Measurements from ENCODE around the gene NEB.

NEB gene, protein sequence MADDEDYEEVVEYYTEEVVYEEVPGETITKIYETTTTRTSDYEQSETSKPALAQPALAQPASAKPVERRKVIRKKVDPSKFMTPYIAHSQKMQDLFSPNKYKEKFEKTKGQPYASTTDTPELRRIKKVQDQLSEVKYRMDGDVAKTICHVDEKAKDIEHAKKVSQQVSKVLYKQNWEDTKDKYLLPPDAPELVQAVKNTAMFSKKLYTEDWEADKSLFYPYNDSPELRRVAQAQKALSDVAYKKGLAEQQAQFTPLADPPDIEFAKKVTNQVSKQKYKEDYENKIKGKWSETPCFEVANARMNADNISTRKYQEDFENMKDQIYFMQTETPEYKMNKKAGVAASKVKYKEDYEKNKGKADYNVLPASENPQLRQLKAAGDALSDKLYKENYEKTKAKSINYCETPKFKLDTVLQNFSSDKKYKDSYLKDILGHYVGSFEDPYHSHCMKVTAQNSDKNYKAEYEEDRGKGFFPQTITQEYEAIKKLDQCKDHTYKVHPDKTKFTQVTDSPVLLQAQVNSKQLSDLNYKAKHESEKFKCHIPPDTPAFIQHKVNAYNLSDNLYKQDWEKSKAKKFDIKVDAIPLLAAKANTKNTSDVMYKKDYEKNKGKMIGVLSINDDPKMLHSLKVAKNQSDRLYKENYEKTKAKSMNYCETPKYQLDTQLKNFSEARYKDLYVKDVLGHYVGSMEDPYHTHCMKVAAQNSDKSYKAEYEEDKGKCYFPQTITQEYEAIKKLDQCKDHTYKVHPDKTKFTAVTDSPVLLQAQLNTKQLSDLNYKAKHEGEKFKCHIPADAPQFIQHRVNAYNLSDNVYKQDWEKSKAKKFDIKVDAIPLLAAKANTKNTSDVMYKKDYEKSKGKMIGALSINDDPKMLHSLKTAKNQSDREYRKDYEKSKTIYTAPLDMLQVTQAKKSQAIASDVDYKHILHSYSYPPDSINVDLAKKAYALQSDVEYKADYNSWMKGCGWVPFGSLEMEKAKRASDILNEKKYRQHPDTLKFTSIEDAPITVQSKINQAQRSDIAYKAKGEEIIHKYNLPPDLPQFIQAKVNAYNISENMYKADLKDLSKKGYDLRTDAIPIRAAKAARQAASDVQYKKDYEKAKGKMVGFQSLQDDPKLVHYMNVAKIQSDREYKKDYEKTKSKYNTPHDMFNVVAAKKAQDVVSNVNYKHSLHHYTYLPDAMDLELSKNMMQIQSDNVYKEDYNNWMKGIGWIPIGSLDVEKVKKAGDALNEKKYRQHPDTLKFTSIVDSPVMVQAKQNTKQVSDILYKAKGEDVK (N-terminal part only)

DNA sequence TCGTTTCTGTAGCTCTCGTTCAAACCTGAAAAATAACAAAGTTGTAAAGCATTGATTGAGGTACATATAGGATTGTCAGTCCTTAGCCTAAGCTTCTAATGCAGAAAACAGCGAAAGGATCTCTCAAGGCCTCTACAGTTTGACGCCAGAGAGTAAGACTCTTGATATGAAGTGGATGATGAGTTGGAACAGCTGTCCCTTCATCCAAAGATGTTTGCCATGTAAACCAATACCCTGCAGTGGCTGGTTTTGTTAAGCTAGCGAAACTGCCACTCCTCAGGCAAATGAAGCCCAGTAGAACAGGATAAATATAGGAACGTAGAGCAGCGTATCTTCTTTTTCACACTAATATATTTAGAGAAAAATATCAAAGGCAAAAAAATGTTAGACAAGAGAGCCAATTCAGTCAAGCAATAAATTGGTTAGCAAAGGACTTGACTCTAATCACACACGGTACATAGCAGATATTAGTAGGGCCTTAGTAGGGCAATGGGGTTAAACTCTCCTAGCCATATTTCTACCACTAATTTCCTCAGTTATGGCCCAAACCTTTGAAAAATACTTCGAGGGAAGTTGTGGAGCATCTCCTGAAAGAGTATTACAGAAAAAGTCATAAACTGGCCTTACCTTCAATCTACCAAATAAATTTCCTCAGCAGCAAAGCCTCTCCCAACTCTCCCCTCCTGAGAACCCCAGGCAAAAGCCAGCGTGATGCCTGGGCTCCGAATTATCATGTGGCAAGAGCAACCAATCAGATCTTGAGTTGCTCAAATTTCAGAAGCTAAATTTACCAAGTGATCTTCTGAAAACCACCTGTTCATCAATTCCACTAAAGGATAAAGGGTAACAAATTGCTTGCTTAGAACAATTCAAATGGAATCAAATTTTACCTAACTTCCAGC lies at the start of gene NEB:
Gene NEB (minus strand): TSS at position 706 of the 902 bp plus-strand sequence. CDS start 1,320 bp downstream, outside the sequence.
- H3K4me3 ChIP-seq (ENCODE audit: control insufficient read depth, low read depth, low read length), result no peak within 1 kb of the TSS
- no peak for DNase-seq (ENCODE audit: low read depth)
- TF ChIP-seq, protein P1, sequence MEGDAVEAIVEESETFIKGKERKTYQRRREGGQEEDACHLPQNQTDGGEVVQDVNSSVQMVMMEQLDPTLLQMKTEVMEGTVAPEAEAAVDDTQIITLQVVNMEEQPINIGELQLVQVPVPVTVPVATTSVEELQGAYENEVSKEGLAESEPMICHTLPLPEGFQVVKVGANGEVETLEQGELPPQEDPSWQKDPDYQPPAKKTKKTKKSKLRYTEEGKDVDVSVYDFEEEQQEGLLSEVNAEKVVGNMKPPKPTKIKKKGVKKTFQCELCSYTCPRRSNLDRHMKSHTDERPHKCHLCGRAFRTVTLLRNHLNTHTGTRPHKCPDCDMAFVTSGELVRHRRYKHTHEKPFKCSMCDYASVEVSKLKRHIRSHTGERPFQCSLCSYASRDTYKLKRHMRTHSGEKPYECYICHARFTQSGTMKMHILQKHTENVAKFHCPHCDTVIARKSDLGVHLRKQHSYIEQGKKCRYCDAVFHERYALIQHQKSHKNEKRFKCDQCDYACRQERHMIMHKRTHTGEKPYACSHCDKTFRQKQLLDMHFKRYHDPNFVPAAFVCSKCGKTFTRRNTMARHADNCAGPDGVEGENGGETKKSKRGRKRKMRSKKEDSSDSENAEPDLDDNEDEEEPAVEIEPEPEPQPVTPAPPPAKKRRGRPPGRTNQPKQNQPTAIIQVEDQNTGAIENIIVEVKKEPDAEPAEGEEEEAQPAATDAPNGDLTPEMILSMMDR (conservative IDR thresholded peaks at IDR 0.05; ENCODE audit: control insufficient read depth, insufficient read depth, low read depth, low read length), result no peak

DNA sequence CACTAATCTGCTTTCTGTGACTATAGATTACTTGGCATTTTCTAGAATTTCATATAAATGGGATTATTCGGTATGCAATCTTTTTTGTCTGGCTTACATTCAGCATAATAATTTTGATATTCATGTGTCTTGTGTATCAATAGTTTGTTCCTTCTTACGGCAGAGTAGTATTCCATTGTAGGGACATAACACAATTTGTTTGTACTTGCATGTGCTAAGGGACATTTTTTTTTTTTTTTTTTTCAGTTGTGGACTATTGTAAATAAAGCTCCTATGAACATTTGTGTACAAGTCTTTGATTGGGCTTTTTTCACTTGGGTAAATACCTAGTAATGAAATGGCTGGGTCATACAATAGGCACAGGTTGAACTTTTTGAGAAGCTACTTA lies 48.9 kb upstream of the NEB start:
- no peak for DNase-seq (ENCODE audit: low read depth)
- H3K4me3 ChIP-seq (ENCODE audit: control insufficient read depth, low read depth, low read length), result no peak overlapping the region
- TF ChIP-seq, protein P1 (conservative IDR thresholded peaks at IDR 0.05; ENCODE audit: control insufficient read depth, insufficient read depth, low read depth, low read length), result no peak

DNA sequence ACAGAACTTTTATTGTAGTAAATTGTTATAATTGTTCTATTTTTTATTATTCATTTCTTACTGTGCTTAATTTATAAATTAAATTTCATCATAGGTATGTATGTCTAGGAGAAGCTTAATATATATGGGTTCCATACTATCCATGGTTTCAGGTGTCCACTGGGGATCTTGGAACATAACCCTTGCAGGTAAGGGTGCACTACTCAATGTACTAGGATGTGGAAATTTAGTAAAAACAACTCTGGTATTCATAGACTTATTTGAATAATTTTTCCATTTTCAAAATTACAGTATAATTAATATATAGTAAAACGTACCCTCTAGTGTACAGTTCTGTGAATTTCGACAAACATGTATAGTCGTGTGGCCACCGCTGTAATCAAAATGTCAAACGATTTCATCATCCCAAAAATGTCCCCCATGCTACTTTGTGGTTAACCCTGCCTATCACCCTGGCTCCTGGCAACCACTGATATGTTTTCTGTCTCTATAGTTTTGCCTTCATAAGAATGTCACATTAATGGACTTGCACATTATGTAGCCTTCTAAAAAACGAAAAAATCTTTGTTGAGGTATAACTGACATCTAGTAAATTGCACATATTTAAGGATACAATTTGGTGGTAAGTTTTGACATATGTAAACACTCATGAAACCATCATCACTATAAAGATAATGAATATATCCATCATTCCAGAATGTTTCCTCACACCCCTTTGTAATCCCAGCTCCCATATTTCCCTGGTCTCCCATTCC lies 48.3 kb upstream of the NEB start:
- H3K4me3 ChIP-seq (ENCODE audit: control insufficient read depth, low read depth, low read length), result no peak overlapping the region
- TF ChIP-seq, protein P1 (conservative IDR thresholded peaks at IDR 0.05; ENCODE audit: control insufficient read depth, insufficient read depth, low read depth, low read length), result no peak
- DNase-seq (ENCODE audit: low read depth), result no peak

DNA sequence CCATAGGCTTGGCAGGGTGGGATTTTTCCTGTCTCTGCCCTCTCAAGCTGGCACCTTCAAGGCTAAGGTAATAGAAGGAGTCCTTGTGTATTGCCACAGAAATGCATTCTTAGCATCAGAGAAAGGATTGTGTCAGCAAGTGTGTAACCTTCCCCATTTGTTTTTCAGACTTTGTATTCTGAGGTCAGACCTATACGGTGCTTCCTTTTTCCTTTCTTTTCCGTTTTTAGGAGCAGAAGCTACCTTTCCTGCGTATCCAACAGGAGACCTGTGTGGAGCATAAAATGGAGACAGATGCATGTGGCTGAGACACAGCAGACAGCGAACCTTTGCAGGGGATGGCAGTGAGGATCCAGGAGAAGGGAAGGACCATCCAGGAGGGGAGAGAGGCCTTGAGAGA lies 47.4 kb upstream of the NEB start:
- DNase-seq (ENCODE audit: low read depth), result no peak
- TF ChIP-seq, protein P1 (conservative IDR thresholded peaks at IDR 0.05; ENCODE audit: control insufficient read depth, insufficient read depth, low read depth, low read length), result no peak
- no peak overlapping the region for H3K4me3 ChIP-seq (ENCODE audit: control insufficient read depth, low read depth, low read length)

DNA sequence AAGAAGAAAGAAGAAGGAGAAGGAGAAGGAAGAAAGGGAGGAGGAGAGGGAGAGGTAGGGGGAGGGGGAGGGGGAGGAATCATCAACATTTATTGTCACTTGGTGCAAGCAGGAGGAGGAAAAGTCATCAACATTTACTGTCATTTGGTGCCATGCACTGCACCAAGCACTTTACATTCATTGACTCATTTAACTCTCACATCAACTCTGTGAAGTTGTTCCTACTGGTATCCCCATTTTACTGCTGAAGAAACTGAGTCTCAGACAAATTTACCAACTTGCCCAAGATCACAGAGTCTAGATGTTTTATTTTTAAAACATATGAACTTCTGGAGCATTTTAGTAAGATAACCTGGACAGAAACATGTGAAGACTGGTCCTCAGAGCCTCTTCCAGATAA lies 46.7 kb upstream of the NEB start:
- no peak for DNase-seq (ENCODE audit: low read depth)
- TF ChIP-seq, protein P1 (conservative IDR thresholded peaks at IDR 0.05; ENCODE audit: control insufficient read depth, insufficient read depth, low read depth, low read length), result no peak

More for the DNA sequence above, 46.7 kb upstream of the NEB start:
- H3K4me3 ChIP-seq (ENCODE audit: control insufficient read depth, low read depth, low read length), result no peak overlapping the region
